Measurements from ENCODE around the gene C5orf15. TPM values are rescaled to one million over a fixed set of nuclear protein-coding genes. Genes with fewer than 3 reads are reported as not detected.

C5orf15 gene
- total and polyA plus RNA-seq, 4 donors, result 21.2 to 32.4 (median 28.7) TPM

DNA sequence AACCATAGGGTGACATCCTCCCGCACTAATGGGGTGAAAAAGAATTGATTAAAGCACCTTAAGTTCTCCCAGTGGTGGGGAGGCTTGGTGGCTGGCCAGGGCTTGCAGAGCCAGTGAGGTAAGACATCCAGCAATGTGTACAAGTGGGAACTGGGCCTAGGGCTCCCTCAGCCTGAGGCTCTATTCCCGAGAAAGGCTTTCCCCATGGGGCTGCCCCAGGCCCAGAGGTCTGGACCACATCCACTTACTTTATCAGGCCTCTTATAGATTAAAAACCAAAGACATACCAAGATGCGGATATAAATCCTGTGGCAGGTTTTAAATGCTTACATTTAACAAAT lies 35.3 kb downstream of the C5orf15 start:
- DNase-seq (ENCODE audit: low spot score), result no peak
- Histone ChIP-seq H3K4me1 (ENCODE audit: control insufficient read depth in 4 of 4, insufficient read depth in 4 of 4, low read length in 3 of 4) (no peaks in the 10 kb centered on the region), H3K27me3 (ENCODE audit: control insufficient read depth in 4 of 4, insufficient read depth in 4 of 4, low read length in 3 of 4) (no peaks in the 10 kb centered on the region), H3K36me3 (ENCODE audit: control insufficient read depth in 4 of 4, insufficient read depth in 3 of 4, low read depth in 1 of 4, low read length in 3 of 4) (no peaks in the 10 kb centered on the region), H3K9me3 (ENCODE audit: control insufficient read depth in 4 of 4, low read length in 3 of 4) (no peaks in the 10 kb centered on the region), H3K9ac (ENCODE audit: low read depth in 1 of 2, low read length in 2 of 2) (no peak overlapping the region), H3K4me3 (ENCODE audit: low read depth in 1 of 3, low read length in 3 of 3) (no peak overlapping the region), H3K27ac (ENCODE audit: low read depth in 1 of 2, low read length in 2 of 2) (no peak overlapping the region)
- WGBS, result 88% methylated on average over 3 of the region's 3 CpGs
- TF ChIP-seq, protein P1, sequence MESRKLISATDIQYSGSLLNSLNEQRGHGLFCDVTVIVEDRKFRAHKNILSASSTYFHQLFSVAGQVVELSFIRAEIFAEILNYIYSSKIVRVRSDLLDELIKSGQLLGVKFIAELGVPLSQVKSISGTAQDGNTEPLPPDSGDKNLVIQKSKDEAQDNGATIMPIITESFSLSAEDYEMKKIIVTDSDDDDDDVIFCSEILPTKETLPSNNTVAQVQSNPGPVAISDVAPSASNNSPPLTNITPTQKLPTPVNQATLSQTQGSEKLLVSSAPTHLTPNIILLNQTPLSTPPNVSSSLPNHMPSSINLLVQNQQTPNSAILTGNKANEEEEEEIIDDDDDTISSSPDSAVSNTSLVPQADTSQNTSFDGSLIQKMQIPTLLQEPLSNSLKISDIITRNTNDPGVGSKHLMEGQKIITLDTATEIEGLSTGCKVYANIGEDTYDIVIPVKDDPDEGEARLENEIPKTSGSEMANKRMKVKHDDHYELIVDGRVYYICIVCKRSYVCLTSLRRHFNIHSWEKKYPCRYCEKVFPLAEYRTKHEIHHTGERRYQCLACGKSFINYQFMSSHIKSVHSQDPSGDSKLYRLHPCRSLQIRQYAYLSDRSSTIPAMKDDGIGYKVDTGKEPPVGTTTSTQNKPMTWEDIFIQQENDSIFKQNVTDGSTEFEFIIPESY (IDR thresholded peaks at IDR 0.05), result no peak
- TF ChIP-seq, protein P2, sequence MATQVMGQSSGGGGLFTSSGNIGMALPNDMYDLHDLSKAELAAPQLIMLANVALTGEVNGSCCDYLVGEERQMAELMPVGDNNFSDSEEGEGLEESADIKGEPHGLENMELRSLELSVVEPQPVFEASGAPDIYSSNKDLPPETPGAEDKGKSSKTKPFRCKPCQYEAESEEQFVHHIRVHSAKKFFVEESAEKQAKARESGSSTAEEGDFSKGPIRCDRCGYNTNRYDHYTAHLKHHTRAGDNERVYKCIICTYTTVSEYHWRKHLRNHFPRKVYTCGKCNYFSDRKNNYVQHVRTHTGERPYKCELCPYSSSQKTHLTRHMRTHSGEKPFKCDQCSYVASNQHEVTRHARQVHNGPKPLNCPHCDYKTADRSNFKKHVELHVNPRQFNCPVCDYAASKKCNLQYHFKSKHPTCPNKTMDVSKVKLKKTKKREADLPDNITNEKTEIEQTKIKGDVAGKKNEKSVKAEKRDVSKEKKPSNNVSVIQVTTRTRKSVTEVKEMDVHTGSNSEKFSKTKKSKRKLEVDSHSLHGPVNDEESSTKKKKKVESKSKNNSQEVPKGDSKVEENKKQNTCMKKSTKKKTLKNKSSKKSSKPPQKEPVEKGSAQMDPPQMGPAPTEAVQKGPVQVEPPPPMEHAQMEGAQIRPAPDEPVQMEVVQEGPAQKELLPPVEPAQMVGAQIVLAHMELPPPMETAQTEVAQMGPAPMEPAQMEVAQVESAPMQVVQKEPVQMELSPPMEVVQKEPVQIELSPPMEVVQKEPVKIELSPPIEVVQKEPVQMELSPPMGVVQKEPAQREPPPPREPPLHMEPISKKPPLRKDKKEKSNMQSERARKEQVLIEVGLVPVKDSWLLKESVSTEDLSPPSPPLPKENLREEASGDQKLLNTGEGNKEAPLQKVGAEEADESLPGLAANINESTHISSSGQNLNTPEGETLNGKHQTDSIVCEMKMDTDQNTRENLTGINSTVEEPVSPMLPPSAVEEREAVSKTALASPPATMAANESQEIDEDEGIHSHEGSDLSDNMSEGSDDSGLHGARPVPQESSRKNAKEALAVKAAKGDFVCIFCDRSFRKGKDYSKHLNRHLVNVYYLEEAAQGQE (IDR thresholded peaks at IDR 0.05), result no peak
- no peak for TF ChIP-seq GABPA (IDR thresholded peaks at IDR 0.05 in 1 of 2, conservative IDR thresholded peaks at IDR 0.05 in 1 of 2)
- TF ChIP-seq SP1 (IDR thresholded peaks at IDR 0.05), result no peak
- TF ChIP-seq, protein P3, sequence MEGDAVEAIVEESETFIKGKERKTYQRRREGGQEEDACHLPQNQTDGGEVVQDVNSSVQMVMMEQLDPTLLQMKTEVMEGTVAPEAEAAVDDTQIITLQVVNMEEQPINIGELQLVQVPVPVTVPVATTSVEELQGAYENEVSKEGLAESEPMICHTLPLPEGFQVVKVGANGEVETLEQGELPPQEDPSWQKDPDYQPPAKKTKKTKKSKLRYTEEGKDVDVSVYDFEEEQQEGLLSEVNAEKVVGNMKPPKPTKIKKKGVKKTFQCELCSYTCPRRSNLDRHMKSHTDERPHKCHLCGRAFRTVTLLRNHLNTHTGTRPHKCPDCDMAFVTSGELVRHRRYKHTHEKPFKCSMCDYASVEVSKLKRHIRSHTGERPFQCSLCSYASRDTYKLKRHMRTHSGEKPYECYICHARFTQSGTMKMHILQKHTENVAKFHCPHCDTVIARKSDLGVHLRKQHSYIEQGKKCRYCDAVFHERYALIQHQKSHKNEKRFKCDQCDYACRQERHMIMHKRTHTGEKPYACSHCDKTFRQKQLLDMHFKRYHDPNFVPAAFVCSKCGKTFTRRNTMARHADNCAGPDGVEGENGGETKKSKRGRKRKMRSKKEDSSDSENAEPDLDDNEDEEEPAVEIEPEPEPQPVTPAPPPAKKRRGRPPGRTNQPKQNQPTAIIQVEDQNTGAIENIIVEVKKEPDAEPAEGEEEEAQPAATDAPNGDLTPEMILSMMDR (IDR thresholded peaks at IDR 0.05; ENCODE audit: low read depth, low read length, missing input control), result no peak
- no peak for TF ChIP-seq FOXA2 (IDR thresholded peaks at IDR 0.05)
- TF ChIP-seq, protein P4, sequence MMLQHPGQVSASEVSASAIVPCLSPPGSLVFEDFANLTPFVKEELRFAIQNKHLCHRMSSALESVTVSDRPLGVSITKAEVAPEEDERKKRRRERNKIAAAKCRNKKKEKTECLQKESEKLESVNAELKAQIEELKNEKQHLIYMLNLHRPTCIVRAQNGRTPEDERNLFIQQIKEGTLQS (IDR thresholded peaks at IDR 0.05), result no peak
- no peak for TF ChIP-seq TAF1 (conservative IDR thresholded peaks at IDR 0.05)
- no peak for TF ChIP-seq RAD21 (IDR thresholded peaks at IDR 0.05)
- TF ChIP-seq, protein P5, sequence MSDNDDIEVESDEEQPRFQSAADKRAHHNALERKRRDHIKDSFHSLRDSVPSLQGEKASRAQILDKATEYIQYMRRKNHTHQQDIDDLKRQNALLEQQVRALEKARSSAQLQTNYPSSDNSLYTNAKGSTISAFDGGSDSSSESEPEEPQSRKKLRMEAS (IDR thresholded peaks at IDR 0.05), result no peak
- TF ChIP-seq RXRA (IDR thresholded peaks at IDR 0.05), result no peak
- no peak for TF ChIP-seq HNF4A (conservative IDR thresholded peaks at IDR 0.05)
- TF ChIP-seq JUND (IDR thresholded peaks at IDR 0.05), result no peak
- no peak for TF ChIP-seq EGR1 (IDR thresholded peaks at IDR 0.05; ENCODE audit: low read depth in 2 of 2)
- TF ChIP-seq NR2F2 (IDR thresholded peaks at IDR 0.05), result no peak
- no peak for TF ChIP-seq YY1 (IDR thresholded peaks at IDR 0.05)
- no peak for TF ChIP-seq HNF4G (IDR thresholded peaks at IDR 0.05)
- TF ChIP-seq FOXA1 (IDR thresholded peaks at IDR 0.05), result no peak
